KMS-11 (cell line): Measurements from ENCODE around the gene KLF13.

Source experiments
- H2AFZ ChIP-seq: fragments of 200-600 bp; sonication (generic); 2 replicates; pipeline ENCODE4 v1.6.1; 2016; ENCODE audit warnings: antibody characterized with exemption, mixed run types, low read depth
- H3K27ac ChIP-seq: fragments of 200-600 bp; sonication (generic); 2 replicates; pipeline ENCODE4 v1.6.1; 2016; ENCODE audit warnings: mild to moderate bottlenecking, mixed run types
- H3K27me3 ChIP-seq: fragments of 200-600 bp; sonication (generic); 2 replicates; pipeline ENCODE4 v1.6.1; 2017; ENCODE audit warnings: mild to moderate bottlenecking, low read depth, mixed run types, moderate library complexity; ENCODE audit not compliant: insufficient read depth
- H3K36me3 ChIP-seq: fragments of 200-600 bp; sonication (generic); 2 replicates; pipeline ENCODE4 v1.6.1; 2017; ENCODE audit warnings: mild to moderate bottlenecking, mixed run types; ENCODE audit not compliant: insufficient read depth
- H3K4me1 ChIP-seq: fragments of 200-600 bp; sonication (generic); 2 replicates; pipeline ENCODE4 v1.6.1; 2016; ENCODE audit warnings: mild to moderate bottlenecking, low read depth, mixed run types; ENCODE audit not compliant: poor library complexity, severe bottlenecking
- H3K4me2 ChIP-seq: fragments of 200-600 bp; sonication (generic); 2 replicates; pipeline ENCODE4 v1.7.0; 2016; ENCODE audit warnings: mild to moderate bottlenecking, mixed run types
- H3K4me3 ChIP-seq: fragments of 200-600 bp; sonication (generic); IDR thresholded peaks from 2 replicates; pipeline ENCODE4 v1.6.1; 2017; ENCODE audit warnings: low read depth, low read length, mixed read lengths; ENCODE audit not compliant: insufficient read depth
- H3K79me2 ChIP-seq: fragments of 200-600 bp; sonication (generic); 2 replicates; pipeline ENCODE4 v1.6.1; 2016; ENCODE audit warnings: low read depth, mixed run types; ENCODE audit not compliant: insufficient read depth
- H3K9ac ChIP-seq: fragments of 200-600 bp; sonication (generic); 2 replicates; pipeline ENCODE4 v1.6.1; 2016; ENCODE audit warnings: mild to moderate bottlenecking, mixed run types
- H4K20me1 ChIP-seq: fragments of 200-600 bp; sonication (generic); 2 replicates; pipeline ENCODE4 v1.6.1; 2016; ENCODE audit warnings: mild to moderate bottlenecking, mixed run types; ENCODE audit not compliant: insufficient read depth
- CTCF ChIP-seq: fragments of 200-600 bp; sonication (generic); conservative IDR thresholded peaks from 2 replicates; pipeline ENCODE4 v1.6.1; 2017; ENCODE audit warnings: low read depth, mild to moderate bottlenecking, antibody characterized with exemption, low read length, moderate library complexity, mixed read lengths

Gene KLF13

GRCh38 chr15:31407851-31408250 is 81.2 kb downstream of the KLF13 start:
- Histone ChIP-seq H3K27ac (no peak overlapping the region), H3K36me3 (no peaks in the 10 kb centered on the region), H4K20me1 (no peaks in the 10 kb centered on the region; the same call in 1 of the 2 replicates), H3K9ac (no peak overlapping the region), H3K4me3 (no peak overlapping the region), H3K4me2 (no peak overlapping the region), H3K79me2 (no peaks in the 10 kb centered on the region), H3K4me1 (peaks cover 6% of the 10 kb centered on the region), H3K27me3 (peaks cover 27% of the 10 kb centered on the region; the same call in 1 of the 2 replicates), H2AFZ (no peak overlapping the region)
- TF ChIP-seq CTCF = no peak

DNA sequence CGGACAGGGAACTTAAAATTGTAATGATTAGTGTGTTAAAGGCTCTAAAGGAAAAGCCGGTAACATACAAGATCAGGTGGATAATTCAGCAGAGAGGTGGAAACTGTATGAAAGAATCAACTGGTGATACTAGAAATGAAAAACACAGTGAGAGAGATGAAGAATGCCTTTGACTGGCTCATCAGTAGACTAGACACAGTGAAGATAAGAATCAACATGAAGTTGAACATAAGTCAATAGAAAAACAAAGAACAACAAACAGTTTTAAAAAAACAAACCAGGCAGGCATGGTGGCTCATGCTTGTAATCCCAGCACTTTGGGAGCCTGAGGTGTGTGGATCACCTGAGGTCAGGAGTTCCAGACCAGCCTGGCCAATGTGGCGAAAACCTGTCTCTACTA is 82.1 kb downstream of the KLF13 start:
- Histone ChIP-seq H3K4me3 (no peak overlapping the region), H2AFZ (no peak overlapping the region), H3K79me2 (no peaks in the 10 kb centered on the region), H4K20me1 (no peaks in the 10 kb centered on the region; the same call in 1 of the 2 replicates), H3K27me3 (peaks cover 27% of the 10 kb centered on the region; the same call in 1 of the 2 replicates), H3K4me2 (no peak overlapping the region), H3K4me1 (peaks cover 12% of the 10 kb centered on the region), H3K27ac (no peak overlapping the region), H3K9ac (no peak overlapping the region), H3K36me3 (no peaks in the 10 kb centered on the region)
- TF ChIP-seq CTCF = no peak

DNA sequence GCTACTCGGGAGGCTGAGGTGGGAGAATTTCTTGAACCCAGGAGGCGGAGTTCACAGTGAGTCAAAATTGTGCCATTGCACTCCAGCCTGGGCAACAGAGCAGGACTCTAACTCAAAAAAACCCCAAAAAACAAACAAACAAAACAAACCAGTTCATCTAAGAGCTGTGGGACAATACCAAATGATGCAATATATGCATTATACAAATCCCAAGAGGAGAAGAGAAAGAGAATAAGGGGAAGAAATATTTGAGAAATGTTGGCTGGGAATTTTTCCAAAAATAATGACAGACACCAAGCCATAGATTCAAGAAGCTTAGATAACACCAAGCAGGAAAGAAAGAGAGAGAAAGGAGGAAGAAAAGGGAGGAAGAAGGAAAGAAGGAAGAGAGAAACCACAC is 82.5 kb downstream of the KLF13 start:
- Histone ChIP-seq H3K4me3 (no peak overlapping the region), H4K20me1 (no peaks in the 10 kb centered on the region; the same call in 1 of the 2 replicates), H3K79me2 (no peaks in the 10 kb centered on the region), H3K9ac (no peak overlapping the region), H3K4me1 (peaks cover 12% of the 10 kb centered on the region), H2AFZ (no peak overlapping the region), H3K27me3 (peaks cover 27% of the 10 kb centered on the region; the same call in 1 of the 2 replicates), H3K36me3 (no peaks in the 10 kb centered on the region), H3K27ac (no peak overlapping the region), H3K4me2 (no peak overlapping the region)
- no peak for TF ChIP-seq CTCF

DNA sequence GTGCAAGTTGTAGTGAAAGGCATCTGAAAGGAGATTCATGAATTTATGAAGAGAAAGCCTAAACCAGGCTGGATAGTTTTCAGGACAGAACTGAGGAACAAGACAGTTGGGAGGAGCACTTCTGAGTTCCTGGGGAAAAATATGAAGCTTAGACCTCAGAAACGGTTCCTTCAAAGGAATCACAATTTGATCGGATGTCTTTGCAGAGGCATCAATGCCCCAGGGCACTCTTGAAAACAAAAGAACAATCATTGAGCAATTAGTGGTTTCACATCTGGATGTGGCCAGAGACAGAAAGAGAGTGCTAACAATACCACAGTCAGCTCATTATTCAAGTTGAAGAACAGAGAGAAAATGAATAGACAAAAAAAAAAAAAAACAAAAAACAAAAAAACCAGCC is 86.2 kb downstream of the KLF13 start:
- Histone ChIP-seq H3K36me3 (no peaks in the 10 kb centered on the region), H3K79me2 (no peaks in the 10 kb centered on the region), H2AFZ (no peak overlapping the region), H4K20me1 (no peaks in the 10 kb centered on the region; the same call in 1 of the 2 replicates), H3K27ac (no peak overlapping the region), H3K27me3 (peaks cover 32% of the 10 kb centered on the region; the same call in 1 of the 2 replicates), H3K4me2 (peak overlapping the region; percentile 0; the same call in 1 of the 2 replicates), H3K9ac (no peak overlapping the region), H3K4me1 (peaks cover 12% of the 10 kb centered on the region), H3K4me3 (no peak overlapping the region)
- TF ChIP-seq CTCF = no peak
